Hematopoietic multipotent progenitor cell treated with erythropoietin and hydrocortisone succinate and interleukin-3 and kit ligand, for 6 days (in vitro differentiated cells): Measurements from ENCODE around the gene TK2.
"Not testable (repeated sequence)": the region's sequence is repeated elsewhere in the genome, so short reads cannot be mapped to it uniquely, and the experiment has no call there.

ENCODE experiments used
- DNase-seq: peaks from one replicate; pipeline ENCODE4 v3.0.0-alpha.2; 2015

The TK2 gene

GRCh38 chr16:66465946-66466345 lies 84.0 kb downstream of the TK2 start:
- not testable (repeated sequence) for DNase-seq

- no peak for DNase-seq
Measured at GRCh38 chr16:66462912-66463311, 87.0 kb downstream of the TK2 start.

- no peak for DNase-seq
Measured at GRCh38 chr16:66460703-66461102, 89.2 kb downstream of the TK2 start.

DNA sequence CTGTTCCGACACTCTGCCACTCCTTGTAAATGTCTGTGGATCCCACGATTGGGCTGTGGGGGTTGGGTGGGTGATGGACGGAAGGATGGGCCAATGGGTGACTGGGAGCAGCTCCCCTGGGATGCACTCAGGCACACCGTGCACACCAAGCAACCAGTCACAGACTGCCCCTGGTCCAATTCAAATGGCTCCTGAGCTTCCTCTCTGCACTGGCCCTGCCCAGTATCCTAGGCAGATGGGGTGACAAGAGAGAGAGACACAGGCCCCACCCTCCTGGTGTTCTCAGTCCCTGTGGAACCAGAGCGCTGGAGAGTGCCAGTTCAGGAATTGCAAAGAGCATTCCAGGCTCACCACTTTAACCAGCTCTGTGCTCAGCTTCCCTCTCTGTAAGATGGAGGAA lies 90.0 kb downstream of the TK2 start:
- DNase-seq = no peak

DNA sequence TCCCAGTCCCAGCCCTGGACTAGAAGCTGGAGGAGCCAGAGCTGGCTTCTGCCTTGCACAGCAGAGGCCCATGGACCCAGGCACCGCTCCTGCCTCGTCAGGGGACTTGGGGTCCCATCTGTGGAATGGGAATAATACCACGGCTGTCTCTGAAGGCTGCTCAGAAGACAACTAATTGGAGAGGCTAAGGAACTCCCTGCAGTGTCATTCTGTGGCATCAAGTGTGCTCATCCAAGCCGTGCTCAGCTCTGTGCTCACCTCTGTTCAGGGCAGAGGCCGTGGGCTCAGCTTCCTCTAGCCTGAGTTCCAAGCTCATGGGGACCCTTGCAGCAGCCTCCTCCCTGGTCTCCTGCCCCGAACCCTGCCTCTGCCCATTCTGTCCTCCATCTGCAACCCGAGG lies 91.1 kb downstream of the TK2 start:
- no peak for DNase-seq

DNA sequence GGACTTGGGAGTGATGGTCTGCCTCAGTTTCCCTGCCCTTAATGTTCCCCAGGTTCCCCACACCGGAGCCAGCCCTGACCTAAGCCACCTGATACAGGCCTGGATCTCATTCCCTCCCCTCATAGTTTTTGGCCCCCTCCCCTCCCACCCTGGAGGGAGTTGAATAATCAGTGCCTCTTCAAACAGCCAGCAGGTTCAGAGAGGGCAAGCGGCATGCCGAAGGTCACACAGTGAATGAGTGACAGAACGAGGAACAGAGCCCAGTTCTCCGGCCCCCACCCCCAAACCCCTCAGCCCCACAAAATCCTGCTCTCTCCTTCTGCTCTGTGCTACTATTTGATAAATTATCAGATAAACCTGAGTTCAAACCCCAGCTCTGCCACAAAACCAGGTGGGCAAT lies 91.6 kb downstream of the TK2 start:
- DNase-seq = no peak
